HG03196 (cell line): ENCODE results near the gene HOXA10.

ENCODE experiments used
- ATAC-seq: cut with Tn5 transposase; IDR thresholded peaks from one replicate; pipeline ENCODE4 v1.9.1; 2021; ENCODE audit not compliant: unreplicated experiment

HOXA10 gene

DNA sequence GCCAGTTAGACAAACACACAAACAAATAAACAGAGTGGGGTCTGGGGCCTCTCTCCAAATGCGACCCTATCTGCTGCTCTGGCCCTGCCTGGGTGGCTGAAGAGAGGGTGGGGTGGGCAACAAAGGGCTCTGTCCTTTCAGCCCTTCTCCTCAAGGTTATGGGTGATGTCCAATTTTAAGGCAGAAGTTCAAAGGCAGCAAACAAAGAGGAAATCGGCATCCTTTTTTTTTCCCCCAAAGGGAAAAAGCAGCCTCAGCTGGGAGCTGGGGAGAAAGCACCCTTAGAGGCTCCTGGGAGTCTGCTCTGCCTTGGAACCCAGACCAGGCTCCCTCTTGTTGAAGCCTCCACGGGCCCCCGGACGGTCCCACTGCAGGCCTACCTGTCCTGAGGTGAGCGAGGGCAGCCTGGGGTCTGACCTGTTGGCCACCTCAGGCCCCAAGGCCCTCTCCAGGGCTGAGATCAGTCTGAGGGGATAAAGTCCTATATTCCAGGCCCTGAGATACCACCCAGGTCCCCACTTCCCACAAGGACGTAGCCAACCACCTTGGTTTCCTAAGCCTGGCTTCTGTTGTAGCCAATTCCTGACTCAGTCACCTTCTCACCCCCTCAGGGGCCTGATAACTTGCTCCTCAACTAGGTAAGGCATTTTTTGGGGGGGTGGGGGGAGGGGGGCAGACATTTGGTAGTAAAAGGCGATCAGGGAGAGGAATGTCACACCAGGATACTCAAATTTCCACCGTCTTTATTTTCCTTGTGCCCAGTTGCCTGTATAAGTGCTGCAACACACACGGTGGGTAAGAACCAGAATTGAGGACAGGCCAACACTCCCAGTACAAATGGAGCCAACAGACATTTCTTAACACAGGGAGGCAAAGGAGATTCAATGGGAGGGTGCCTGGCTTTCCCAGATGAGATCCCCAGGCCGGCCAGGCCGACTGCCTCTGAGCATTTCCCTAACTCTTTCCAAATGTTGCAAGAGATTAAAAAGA lies 6.6 kb upstream of the HOXA10 start:
- no peak for ATAC-seq

DNA sequence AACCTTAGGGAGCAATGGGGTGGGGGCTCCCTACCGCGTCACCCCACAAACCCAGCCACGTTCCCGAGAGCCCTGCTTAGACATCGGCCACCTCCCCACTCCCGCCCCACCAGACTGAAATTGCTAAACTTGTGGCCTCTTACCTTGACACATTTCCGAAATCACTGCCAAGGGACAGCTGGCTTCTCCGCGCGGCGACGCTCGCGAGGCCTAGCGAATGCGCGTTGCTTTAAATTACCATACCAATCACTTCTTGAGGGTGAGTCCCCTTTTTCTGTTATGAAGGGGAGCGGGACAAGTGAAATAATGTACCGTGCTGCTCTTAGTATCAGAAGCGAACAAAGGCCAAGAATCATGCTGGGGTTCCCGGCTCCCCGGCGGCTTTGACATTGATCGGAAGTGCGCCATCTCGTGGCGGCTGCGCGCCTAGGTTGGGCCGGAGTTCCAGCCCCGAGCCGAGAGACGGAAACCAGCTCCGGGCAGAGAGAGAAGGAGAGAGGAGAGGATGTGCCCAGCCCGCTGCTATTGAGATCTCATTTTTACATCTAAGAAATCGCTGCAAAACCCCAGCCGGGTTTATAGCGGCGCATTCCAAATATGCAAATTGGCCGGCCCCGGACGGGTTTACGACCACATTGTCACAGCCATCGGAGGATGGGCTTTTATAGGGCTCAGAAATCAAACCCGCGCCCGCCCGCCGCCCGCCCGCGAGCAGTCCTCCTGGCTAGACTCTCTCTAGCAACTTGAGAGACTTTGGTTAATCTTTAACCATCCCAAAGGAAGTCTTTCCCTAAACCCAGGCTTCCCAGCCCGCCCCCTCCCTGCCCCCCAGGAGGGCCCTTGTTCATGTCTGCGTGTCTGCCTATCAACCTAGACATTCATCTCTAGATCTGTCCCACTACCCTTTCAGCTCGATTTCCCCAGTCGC lies 5.6 kb upstream of the HOXA10 start:
- no peak for ATAC-seq

DNA sequence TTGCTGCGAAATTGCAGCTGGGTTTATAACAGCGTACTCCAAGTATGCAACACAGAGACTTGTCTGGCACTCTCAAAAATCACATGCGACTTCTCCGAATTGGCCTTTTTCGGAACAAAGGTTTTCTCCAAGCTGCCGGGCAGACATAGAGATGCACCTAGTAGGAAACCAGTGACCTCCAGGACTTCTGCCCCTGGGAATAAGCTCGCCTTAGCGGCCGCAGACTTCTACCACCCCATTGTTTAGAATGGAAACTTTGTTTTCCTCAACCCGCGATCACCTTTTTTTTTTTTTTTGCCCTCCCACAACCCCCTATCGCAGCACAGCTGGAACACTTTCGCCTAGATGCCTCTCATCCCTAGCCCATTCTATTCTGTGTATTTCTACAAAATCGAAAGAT lies 4.9 kb upstream of the HOXA10 start:
- no peak for ATAC-seq

DNA sequence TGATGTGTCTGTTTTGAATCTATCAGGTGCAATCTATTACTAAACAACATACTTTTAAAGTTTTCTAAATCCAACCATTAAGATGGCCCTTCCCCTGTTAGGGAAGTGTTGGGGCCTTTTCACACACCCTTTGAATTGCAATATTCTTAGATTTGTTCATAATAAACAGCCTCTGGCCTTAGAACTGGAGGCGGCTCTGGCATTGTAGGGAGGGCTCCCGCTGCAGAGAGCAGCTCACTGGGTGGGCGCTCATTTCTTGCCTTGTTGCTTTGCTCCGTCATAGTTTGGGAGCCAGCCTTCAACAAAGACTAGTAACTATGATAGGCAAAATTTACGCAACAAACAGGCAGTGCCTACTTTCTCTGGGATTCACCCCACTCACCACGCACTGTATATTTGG lies 4.2 kb upstream of the HOXA10 start:
- no peak for ATAC-seq

DNA sequence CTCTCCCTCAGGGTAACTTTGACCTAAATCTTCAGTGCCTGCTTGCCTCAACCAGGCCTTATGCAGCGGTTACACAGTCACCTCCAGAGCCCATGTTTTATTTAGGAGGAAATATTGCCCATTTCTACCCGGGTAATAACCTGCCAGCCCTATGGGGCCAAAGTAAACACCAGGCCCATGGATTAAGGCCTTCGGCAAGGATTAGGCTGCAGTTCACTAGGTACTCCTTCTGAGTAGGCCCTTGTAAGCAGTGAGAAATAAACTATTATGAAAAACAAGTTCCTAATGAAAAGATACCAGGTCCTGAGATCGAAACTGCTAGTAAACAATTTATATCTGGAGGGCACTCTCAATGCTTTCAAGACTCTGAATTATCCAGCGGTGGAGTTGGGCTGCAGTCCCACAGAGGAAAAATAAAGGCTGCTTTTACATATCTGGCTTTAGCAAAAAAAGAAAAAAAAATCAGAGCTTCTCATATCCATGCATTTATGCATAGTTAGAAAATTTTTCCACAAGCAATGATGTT lies 3.7 kb upstream of the HOXA10 start:
- no peak for ATAC-seq

DNA sequence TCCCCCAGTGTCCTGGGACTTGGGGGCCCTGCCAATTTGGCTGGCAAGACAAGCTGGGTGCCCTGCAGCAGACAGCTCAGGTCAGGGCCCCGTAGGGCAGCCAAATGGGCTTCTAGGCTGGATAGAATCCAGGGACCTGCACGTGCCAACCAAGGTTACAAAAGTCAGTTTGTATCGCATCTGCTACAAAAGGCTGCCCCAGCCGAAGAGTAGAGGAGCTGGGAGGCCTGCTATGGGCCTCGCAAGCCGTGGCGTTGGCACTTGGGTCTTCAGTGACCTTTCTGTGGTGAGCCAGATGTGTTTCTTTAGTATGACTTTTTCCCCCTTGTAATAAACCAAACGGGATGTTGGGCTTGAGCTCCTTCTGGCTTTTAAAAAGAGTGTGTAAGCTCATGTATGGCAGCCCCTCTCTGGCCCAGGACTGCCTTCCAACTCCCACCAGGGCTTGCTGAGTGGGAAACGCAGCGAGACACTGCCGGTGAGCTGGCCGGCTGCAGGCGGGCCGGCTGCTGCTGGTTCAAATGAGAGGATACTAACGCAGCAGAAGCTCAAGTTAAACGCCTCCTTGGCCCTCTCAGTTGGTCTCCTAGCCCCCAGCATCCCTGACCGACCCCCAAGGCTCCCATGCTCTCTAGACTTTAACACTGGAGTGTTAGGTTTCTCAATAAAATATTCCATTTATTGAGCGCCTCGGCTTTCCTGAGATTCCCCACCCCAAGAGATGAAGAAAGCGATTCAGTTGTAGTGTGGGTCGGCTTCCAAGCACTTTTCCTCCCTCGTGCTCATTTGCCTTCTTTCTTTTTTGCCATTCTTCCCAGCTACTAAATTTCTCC lies 3.1 kb upstream of the HOXA10 start:
- ATAC-seq = no peak

DNA sequence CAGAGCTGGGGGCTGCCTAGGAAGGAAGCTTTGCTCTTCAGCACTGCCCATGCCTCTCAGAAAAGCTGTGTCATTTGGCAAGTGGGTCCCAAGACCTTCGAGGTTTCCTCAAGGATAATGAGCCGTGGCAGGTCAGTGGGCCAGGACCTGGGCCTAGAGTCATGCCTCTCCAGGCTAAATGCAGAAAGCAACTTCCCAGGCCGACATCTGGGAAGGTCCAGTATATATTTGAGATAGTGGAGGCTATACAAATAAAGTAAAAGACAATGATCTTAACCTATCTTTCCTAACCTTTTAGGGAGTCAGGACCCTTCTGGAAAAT lies 2.4 kb upstream of the HOXA10 start:
- ATAC-seq = no peak

DNA sequence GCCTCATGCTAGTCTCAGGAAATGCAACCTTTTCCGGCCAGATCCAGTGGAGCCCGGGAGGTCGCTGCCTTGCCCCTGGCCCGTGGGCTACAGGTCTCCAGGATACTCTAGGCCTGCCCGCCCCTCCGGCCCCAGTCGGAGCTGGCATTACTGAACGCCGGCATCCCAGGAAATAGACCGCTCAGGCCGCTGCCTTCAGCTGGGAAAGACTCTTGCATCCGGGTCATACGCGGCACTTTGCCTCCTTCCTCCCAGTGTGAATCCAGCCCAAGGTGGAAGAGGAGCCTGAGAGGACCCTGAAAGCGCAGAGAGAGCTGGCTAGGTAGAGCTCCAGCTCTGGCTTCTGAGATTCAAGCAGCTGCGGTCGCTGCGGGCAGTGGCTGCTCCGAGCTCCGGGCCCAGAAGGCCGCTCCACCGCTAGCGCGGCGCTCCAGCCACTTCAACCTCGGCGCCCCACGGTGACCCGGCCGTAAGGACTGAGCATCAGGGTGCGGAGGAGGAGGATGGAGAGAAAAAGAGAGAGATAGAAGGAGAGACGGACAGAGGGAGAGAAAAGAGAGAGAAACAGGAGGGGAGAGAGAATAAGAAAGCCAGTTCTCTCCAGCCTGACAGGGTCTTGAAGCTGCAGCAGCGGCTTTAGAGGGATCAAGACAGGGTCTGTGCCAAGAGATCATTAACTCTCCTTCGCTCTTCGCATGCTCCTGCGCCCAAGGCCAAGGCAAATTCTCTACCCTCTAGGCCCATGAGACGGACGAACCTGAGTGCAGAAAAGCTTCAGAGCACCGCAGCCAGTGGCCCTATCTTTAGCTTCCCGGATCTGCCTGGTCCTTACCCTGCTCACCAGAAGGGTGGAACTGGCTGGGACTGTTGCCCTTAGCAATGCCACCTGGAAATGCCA lies 1.8 kb upstream of the HOXA10 start:
- ATAC-seq = no peak

DNA sequence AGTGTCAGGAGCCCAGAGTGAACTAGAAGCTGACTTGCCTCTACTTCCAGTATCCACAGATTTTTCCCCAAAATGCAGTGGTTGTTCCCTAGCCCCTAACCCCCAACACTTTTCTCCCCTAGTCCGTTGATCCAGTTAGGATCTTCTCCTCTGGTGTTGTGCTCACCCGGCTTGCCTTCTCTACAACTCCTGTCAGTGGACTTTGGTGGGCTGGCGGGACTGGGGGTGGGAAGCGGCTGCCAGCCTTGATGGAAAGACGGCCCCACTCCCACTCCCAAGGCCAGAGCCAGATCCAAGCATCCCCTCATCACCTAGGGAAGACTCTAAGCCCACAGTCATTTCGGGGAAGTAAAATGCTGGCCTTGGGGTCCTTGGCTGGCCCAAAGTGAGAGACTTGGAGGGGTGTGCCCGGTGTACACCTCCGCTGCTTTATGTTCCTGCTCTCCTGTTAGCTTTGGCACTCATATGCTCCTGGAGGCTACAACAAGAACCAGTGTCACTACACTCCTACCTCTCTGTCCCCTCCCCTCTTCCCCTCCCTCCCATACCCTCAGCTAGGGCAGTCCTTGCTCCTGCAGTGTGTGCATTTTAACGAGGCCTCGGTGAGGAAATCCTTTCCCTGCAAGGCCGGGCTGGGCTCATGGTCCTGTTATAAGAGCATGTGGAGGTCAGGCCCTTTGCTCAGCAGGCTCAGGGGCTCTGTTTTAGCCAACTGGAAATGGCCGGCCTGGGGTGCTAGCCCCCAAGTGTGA lies 930 bp upstream of the HOXA10 start:
- no peak for ATAC-seq

DNA sequence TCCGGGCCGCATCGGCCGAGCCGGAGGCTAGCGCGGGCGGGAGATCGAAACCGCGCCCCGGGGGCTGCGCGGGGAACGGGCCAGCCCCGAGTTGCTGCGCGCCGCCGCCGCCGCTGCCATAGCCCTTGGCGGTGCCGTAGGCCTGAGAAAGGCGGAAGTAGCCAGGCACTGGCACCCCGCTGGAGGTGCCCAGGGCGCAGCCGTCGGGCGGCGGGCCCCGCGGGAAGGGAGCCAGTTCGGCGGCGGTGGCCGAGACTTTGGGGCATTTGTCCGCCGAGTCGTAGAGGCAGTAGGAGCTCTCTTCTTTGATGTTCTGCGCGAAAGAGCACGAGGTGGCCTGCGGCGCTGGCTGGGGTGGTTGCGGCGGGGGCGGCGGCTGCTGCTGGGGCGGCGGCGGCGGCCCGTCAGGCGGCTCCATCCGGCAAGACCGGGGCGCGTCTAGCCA lies 587 bp downstream of the HOXA10 start:
- no peak for ATAC-seq

DNA sequence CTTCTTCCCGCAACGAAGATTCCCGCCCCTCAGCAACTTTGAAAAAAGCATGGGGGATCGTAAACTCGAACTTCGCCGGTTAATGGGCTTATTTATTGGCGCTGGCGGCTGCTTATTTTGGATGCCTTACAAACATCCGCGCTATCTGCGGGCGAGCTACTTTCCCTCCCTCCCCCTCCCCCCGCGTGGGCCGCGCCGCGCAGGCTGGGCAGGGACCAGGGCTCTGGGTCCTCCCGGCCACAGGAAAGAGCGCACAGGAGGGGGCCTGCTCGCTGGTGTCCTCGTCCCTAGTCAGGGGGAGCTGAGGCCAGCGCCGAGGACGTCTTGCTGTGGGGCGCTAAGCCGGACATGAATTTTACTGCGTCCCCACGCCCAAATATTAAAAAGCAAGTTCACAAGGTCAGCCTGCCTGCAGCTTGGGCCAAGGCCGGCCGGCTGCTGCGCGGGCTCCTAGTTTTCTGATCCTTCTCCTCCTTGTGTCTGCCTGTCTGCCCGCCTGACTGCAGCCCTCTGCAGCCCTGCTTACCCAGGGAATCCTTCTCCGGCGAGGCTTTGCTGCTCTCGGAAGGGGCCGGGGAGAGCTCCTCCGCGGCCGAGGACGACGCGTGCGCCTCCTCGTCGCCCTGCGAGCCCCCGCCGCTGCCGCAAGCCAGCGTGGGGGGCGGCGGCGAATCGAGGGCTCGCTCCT lies 1.2 kb downstream of the HOXA10 start:
- ATAC-seq = no peak

DNA sequence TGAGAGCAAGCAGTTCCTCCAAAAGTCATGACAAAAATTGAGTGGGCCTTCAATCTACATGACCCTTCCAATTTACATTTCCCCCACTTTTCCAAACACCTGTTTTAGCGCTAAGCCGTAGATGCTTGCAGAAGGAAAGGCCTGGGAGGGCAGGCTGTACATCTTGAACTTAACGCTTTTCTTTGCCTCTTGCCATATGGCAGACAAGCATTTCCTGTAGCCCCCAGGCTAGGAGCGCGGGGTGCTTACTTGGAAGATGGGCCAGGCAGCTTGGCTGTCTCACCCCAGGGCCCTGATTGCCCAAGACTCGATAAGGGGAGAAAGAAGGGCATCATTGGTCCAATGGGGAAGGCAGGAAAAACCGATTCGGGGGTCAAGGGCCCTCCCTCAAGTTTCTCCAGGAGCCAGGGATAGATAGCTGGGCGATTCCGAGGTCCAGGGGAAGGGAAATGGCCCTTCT lies 1.8 kb downstream of the HOXA10 start:
- ATAC-seq = no peak

DNA sequence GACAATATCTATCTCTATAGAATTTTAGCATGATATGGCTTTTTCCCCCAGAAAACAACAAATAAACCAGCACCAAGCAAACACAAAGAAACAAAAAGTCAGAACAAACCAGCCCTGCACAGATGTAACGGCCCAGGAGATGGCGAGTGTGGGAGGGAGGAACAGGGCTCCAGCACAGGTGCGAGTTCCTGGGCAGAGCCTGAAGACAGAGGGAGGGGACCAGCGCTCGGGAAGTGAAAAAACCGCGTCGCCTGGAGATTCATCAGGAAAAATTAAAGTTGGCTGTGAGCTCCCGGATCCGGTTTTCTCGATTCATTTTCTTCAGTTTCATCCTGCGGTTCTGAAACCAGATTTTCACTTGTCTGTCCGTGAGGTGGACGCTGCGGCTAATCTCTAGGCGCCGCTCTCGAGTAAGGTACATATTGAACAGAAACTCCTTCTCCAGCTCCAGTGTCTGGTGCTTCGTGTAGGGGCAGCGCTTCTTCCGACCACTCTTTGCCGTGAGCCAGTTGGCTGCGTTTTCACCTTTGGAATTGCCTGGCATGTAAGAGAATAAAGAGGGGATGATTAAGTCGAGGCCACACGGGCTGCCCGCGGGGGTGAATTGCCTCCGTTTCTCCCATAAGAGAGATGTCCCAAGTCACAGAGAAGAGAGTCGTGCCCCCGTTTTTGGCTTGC lies 2.3 kb downstream of the HOXA10 start:
- ATAC-seq = no peak

DNA sequence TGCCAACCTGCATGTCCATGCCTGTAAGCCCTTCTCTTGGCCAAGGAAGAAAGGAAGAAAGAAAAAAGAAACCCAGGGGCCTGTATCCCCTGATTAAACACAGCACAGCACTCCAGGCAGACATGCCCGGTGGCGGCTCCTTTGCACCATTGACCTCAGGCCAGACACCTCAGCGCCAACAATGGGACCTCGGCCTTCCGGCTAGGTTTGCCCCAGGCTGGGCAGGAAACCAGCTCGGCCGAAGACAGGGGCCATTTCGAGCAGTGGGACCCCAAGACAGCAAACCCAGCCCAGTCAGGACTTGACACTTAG lies 2.8 kb downstream of the HOXA10 start:
- ATAC-seq = no peak

DNA sequence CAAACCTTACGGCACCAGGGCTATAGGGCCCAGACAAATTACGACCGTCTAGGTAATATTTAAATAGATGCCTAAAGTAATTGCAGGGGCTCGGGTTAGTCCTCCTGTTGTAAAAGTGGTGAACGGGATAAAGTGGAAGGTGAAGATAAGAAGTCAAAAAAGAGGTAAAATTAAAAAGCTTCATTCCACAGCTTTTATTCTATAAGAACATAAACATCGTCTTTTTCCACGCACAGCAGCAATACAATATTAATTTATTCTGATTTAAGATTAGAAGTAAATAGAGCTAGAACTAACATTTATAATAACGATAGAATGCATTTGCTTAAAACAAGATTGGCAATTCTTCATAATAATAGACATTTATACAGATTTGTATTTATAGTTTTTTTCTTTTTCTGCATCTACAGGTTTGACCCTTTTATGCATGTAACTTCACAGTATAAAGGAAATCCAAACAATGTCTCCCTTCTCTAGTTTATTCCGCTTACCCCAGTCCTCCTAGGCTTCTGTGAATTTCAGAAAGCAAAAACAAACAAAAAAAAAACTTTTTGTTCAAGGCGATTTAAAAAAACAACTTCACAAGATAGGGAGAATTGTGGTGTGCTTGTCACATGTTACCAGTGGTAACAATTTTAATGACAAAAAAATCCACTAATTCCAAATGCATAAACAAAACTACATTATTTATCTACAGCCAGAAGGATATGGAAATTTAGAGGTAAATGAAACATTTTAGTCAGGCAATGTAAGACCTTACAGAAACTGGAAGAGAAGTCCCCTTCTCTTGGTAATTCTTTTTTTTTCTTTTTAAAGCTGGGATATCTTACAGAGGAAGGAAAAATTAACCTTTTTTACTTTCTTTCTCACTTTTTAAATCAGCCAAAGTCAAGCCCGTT lies 3.4 kb downstream of the HOXA10 start:
- ATAC-seq = no peak

DNA sequence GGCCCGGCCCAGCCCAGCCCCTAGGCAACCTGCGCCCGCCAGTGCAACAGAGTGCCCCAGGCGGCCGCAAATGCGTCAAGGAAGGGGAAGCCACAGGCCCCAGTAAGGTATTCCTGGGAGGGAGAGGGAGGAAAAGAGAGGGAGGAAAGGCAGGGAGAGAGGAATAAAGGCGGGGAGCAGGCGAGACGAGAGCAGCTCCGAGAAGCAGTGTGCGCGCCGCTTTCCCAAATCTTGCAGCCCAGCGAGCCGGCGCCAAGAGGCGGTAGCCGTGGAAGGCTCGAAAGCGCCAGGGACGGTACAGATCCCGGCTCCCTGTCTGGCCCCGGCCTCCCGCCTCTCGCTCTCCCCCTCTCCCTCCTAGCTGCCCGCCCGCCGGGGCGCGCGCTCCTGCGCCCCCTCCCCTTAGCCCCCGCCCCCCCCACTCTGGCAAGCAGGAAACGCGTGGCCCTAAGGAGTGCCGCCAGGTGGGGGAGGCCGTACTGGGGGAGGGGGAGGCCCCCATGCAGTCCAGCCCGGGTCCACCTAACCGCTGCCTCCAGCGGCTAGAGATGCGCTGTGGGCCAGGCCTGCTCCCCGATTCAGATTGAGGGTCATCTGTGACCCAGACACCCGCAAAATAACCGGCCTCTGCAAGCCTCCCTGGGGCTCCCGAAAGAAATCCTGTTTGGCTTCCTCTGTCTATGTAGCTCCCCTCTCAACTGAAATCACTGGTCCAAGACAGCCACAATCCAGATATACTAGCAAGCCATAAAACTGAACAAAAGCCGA lies 4.3 kb downstream of the HOXA10 start:
- ATAC-seq = no peak
